Colonic mucosa (tissue), 4 donors: Measurements from ENCODE around the gene ACTL8. TPM values are rescaled to one million over a fixed set of nuclear protein-coding genes. Genes with fewer than 3 reads are reported as not detected.

Source experiments
- DNase-seq: peaks from one replicate; pipeline ENCODE4 v3.0.0-alpha.2; 2020
- H3K27ac ChIP-seq: fragments of 200-600 bp; one replicate; pipeline ENCODE4 v1.8.0; 2021
- H3K27me3 ChIP-seq: fragments of 200-600 bp; one replicate; pipeline ENCODE4 v1.8.0; 2021
- H3K36me3 ChIP-seq: fragments of 200-600 bp; one replicate; pipeline ENCODE4 v1.8.0; 2021
- H3K4me1 ChIP-seq: fragments of 200-600 bp; one replicate; pipeline ENCODE4 v1.8.0; 2021; ENCODE audit warnings: mild to moderate bottlenecking
- H3K4me3 ChIP-seq: fragments of 200-600 bp; one replicate; pipeline ENCODE4 v1.8.0; 2021
- H3K9ac ChIP-seq, 2 donors: one replicate each; pipeline ENCODE4 v1.7.0; 2013; ENCODE audit warnings: control low read depth in 2 of 2, low read depth in 2 of 2, low read length in 2 of 2
- H3K9me3 ChIP-seq: fragments of 200-600 bp; one replicate; pipeline ENCODE4 v1.8.0; 2021
- intact Hi-C: fragments of 100-400 bp; cut with DNase I; formaldehyde crosslinking; loops from one replicate; pipeline ENCODE4 v1.14.1; 2022
- total RNA-seq, 2 donors: library from RNA; stranded (reverse); fragmentation: NEBNext Ultra II Directional in 1 of 2; extraction: Animal tissue kit (Norgen Biotek cat#: 25700) in 1 of 2; gene quantifications; one replicate each; pipeline ENCODE4 v1.2.1, GENCODE V29; 2021
- TF ChIP-seq, protein P1 (sequence below): fragments of 200-600 bp; IDR thresholded peaks from one replicate; pipeline ENCODE4 v1.8.0; 2022; ENCODE audit warnings: antibody characterized with exemption, mild to moderate bottlenecking
- donor health status: healthy.
- donor health status: DM: no; HTN: no; CAD: no.
- donor health status: DM: no; HTN: no; CAD: no.

The ACTL8 gene
- total RNA-seq, 2 donors from 2014 or later = 0.13 to 2.8 TPM

DNA sequence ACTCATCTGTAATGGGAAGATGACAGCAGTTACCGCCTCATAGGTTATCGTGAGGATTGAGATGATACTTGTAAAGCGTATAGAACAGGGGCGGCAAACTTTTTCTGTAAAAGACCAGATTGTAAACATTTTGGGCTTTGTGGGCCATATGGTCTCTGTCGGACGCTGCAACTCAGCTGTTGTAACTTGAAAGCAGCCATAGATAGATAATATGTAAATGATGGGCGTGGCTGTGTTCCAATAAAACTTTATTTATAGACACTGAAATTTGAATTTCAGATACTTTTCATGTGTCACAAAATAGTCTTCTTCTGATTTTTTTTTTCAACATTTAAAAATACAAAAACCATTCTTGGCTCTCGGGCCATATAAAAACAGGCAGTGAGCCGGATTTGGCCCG is 15.8 kb downstream of the ACTL8 start:
- Histone ChIP-seq H3K36me3 (no peaks in the 10 kb centered on the region), H3K4me1 (no peaks in the 10 kb centered on the region), H3K9me3 (no peaks in the 10 kb centered on the region), H3K4me3 (no peak overlapping the region), H3K27me3 (no peaks in the 10 kb centered on the region), H3K27ac (no peak overlapping the region), H3K9ac (no peak overlapping the region)
- intact Hi-C loops = no loop called here
- no peak for DNase-seq
- TF ChIP-seq, protein P1, sequence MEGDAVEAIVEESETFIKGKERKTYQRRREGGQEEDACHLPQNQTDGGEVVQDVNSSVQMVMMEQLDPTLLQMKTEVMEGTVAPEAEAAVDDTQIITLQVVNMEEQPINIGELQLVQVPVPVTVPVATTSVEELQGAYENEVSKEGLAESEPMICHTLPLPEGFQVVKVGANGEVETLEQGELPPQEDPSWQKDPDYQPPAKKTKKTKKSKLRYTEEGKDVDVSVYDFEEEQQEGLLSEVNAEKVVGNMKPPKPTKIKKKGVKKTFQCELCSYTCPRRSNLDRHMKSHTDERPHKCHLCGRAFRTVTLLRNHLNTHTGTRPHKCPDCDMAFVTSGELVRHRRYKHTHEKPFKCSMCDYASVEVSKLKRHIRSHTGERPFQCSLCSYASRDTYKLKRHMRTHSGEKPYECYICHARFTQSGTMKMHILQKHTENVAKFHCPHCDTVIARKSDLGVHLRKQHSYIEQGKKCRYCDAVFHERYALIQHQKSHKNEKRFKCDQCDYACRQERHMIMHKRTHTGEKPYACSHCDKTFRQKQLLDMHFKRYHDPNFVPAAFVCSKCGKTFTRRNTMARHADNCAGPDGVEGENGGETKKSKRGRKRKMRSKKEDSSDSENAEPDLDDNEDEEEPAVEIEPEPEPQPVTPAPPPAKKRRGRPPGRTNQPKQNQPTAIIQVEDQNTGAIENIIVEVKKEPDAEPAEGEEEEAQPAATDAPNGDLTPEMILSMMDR = no peak

DNA sequence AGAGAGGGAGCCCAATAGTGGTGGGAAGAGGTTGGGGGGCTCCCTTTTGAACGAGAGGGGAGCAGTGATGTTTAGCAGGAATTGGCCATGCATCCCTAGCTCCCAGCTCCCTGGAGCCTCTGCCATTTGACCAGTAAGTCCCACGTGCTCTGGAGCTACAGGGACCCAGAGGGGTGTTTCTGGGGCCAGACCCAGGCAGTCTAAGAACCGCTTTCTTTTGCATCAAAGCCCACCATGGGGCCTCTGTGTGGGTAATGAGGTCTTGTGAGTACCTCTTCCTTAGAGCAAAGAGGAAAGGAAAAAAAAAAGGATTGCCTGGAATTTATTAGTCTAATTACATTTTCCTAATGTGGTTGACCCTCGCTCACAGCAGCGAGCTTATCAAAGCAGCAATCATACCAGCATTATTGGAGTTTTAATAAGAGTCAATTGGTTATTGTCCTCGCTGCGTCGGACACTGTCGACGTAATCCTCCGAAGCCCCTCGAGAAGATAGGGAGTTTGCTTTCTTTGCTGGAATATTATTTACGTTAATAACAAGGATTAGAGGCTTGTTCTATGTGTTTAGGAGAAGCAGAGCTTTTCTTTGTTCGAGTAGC is 17.6 kb downstream of the ACTL8 start:
- Histone ChIP-seq H3K9me3 (no peaks in the 10 kb centered on the region), H3K27ac (no peak overlapping the region), H3K36me3 (no peaks in the 10 kb centered on the region), H3K4me1 (no peaks in the 10 kb centered on the region), H3K9ac (no peak overlapping the region), H3K27me3 (no peaks in the 10 kb centered on the region), H3K4me3 (no peak overlapping the region)
- TF ChIP-seq, protein P1 = no peak
- no peak for DNase-seq
- intact Hi-C loops = no loop called here

DNA sequence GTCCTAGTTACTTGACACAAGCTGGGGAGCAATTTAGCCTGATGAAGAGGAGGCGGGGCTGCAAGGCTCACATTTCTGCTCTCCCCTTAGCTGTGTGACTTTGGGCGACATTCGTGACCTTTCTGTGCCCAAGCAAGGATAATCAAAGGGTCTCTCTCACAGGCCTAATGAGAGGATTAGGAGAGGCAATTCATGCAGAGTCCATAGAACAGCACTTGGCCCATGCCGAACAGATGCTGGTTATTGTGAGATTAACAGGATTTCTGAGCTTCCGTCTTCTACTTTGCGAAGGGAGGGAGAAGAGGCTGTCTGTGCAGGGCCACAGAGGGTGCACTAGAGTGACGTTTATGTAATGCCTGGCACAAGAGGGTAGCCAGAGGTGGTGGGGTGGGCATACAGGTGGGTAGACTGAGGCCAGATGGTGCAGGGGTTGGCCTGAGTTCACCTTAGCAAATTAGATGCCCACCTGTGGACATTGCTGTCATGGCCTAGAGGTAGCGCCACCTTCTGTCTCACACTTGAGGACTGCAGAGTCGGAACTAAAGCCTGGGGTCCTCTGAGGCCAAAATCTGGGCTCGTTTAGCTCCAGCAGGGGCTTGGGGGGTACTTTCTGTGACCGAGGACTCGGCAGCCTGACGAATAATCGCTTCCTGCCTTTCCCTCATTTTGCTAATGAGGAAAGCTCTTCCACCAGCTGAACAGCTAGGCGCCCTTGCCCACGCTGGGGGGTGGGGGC is 18.6 kb downstream of the ACTL8 start:
- no peaks in the 10 kb centered on the region for H3K4me1 ChIP-seq
- TF ChIP-seq, protein P1 = no peak
- H3K27me3 ChIP-seq = no peaks in the 10 kb centered on the region
- DNase-seq = no peak
- H3K27ac ChIP-seq = no peak overlapping the region
- no peak overlapping the region for H3K4me3 ChIP-seq
- H3K9ac ChIP-seq = no peak overlapping the region
- no peaks in the 10 kb centered on the region for H3K36me3 ChIP-seq
- intact Hi-C loops = no loop called here
- H3K9me3 ChIP-seq = no peaks in the 10 kb centered on the region

- H3K27me3 ChIP-seq = no peaks in the 10 kb centered on the region
- H3K9me3 ChIP-seq = no peaks in the 10 kb centered on the region
- no peaks in the 10 kb centered on the region for H3K36me3 ChIP-seq
- intact Hi-C loops = no loop called here
- H3K9ac ChIP-seq = no peak overlapping the region
- DNase-seq = no peak
- TF ChIP-seq, protein P1 = no peak
- H3K4me3 ChIP-seq = no peak overlapping the region
- no peak overlapping the region for H3K27ac ChIP-seq
- no peaks in the 10 kb centered on the region for H3K4me1 ChIP-seq
Observed at GRCh38 chr1:17774452-17774851, 19.3 kb downstream of the ACTL8 start.

GRCh38 chr1:17775796-17776195 is 20.7 kb downstream of the ACTL8 start:
- intact Hi-C loops = no loop called here
- Histone ChIP-seq H3K27me3 (no peaks in the 10 kb centered on the region), H3K9me3 (no peaks in the 10 kb centered on the region), H3K4me3 (no peak overlapping the region), H3K27ac (no peak overlapping the region), H3K4me1 (no peaks in the 10 kb centered on the region), H3K36me3 (no peaks in the 10 kb centered on the region), H3K9ac (no peak overlapping the region)
- TF ChIP-seq, protein P1 = no peak
- DNase-seq = no peak
